Measurements from ENCODE around the gene PHLPP1.

GRCh38 chr18:62959481-62959880, 244.1 kb downstream of the PHLPP1 start:
- no peak for TF ChIP-seq CTCF (IDR thresholded peaks at IDR 0.05)
- no peak for TF ChIP-seq POLR2A (IDR thresholded peaks at IDR 0.05)
